Fibroblast of pulmonary artery (primary cell): Measurements from ENCODE around the gene NUTF2.
"Not testable (repeated sequence)": the region's sequence is repeated elsewhere in the genome, so short reads cannot be mapped to it uniquely, and the experiment has no call there.

Experiments
- DNase-seq: peaks from one replicate; pipeline ENCODE4 v3.0.0-alpha.2; 2010; ENCODE audit warnings: low read depth
- H3K4me3 ChIP-seq: replicated peaks from 2 replicates; pipeline ENCODE4 v1.5.1; 2011; ENCODE audit warnings: low read depth, mild to moderate bottlenecking, control low read depth, low read length, moderate library complexity
- CTCF ChIP-seq: IDR thresholded peaks from 2 replicates; pipeline ENCODE4 v1.5.1; 2011; ENCODE audit warnings: mild to moderate bottlenecking, control low read depth, low read length, inconsistent platforms; ENCODE audit errors: missing control alignments

Gene NUTF2

GRCh38 chr16:67910158-67910557 is 63.4 kb downstream of the NUTF2 start:
- TF ChIP-seq CTCF = no peak
- no peak overlapping the region for H3K4me3 ChIP-seq
- peak; percentile 53 for DNase-seq

- DNase-seq = no peak
- no peak overlapping the region for H3K4me3 ChIP-seq
- TF ChIP-seq CTCF = no peak
Observed at GRCh38 chr16:67914758-67915495, 68.2 kb downstream of the NUTF2 start.

DNA sequence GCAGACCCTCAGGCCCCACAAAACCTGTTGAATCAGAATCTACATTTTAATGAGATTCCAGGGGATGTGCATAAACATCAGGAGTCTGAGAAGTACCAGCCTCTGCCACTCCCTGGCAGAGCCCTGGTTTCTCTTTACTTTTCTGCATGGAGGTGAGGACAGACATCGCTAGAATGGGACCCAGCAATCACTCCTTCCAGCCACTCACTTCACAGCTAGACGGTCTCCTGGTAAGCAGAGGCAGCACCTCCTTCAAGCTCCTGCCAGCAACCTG is 68.7 kb downstream of the NUTF2 start:
- not testable (repeated sequence) for DNase-seq, H3K4me3 ChIP-seq

- H3K4me3 ChIP-seq = no peak overlapping the region
- no peak for DNase-seq
- TF ChIP-seq CTCF = no peak
Observed at GRCh38 chr16:67915831-67916723, 69.3 kb downstream of the NUTF2 start.

DNA sequence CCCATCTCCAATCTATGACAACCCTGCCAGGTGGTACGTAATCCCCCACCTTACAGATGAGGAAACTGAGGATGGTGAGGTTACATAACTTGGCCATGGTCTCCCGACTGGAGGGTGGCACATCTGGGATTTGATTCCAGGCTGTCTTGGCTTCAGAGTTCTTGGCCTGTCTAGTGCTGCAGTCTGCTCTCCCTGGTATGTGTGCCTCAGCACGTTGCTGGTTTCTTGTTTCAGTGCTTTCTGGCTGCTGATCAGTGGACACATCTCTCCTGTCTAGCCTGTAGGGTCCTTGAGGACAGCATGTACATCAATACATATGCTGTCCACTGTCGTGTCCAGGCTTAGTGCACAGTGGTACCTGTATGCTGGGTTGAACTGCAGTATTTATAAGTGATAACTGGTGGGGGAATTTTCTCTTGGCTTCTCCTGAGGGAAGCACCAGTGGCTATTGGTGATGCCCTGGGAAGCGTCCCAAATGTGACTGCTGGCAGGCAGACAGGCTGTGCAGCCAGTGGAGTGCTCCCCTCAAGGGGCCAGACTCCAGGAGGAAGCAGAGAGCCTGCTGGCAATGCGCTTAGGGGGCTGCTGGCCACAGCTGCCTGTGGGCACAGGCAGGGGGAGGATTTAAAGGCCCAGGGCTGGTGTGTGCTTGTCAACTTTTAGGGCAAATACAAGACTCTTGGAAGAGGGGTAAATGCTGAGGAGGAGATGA is 70.6 kb downstream of the NUTF2 start:
- no peak for DNase-seq
- no peak for TF ChIP-seq CTCF
- no peak overlapping the region for H3K4me3 ChIP-seq

- DNase-seq = peak; percentile 44
- no peak overlapping the region for H3K4me3 ChIP-seq
- no peak for TF ChIP-seq CTCF
Observed at GRCh38 chr16:67917852-67918236, 71.1 kb downstream of the NUTF2 start.

DNA sequence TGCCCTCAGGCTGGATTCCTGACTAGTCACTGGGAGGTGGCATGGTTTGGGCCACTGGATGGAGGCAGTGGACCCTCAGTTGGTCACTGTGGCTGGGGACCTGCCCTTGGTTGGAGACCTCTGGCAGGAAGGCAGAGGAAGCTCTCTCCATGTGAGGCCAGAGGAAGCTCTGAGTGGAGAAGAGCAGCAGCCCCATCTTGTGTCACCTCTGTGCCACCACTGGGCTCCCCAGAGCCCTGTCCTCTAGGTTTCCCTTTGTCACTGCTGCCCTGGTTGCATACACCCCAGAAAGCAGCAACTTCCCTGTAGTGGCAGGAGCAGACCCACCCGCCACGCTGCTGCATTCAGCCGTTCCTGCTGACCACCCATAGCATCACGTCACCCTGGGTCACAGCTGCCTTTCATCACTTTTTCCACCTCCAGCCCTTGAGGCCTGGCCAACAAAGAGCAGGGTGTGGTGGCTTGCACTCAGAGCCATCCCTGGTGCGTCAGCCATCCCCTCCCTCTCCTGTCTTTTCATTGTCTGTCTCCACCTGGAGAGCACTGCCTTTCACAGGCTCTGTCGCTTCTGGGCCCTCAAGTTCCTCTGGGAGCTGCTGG is 73.0 kb downstream of the NUTF2 start:
- DNase-seq = no peak
- TF ChIP-seq CTCF = no peak
- H3K4me3 ChIP-seq = no peak overlapping the region
